ENCODE measurements around the gene TGM3.

DNA sequence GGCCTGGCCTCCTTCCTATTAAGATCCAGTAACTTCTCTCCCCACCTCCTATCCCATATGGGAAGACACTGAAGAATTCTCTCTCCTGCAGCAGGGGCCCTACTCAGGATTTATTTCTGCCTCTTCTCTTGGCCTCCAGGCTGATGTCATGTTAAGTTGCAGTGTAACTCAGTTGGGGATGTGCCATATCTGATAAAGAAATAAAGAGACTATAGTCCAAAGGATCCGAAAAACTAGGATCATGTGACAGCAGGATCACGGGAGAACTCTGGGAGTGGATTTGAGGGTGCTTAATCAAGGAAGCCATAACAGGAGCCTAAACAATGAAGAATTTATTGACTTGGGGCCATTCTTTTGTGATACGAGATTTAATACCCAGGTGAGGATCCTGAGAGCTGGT is 46.4 kb downstream of the TGM3 start:
- TF ChIP-seq CTCF (tag by site-specific recombination; IDR thresholded peaks at IDR 0.05) (no peak), ZNF555 (tag by site-specific recombination; conservative IDR thresholded peaks at IDR 0.05) (no peak), ZNF621 (tag by site-specific recombination; IDR thresholded peaks at IDR 0.05) (no peak), ZNF133 (tag by site-specific recombination; IDR thresholded peaks at IDR 0.05) (no peak), ZNF184 (tag by site-specific recombination; IDR thresholded peaks at IDR 0.05) (no peak), YY1 (tag by site-specific recombination; IDR thresholded peaks at IDR 0.05) (no peak), ZNF362 (tag by site-specific recombination; IDR thresholded peaks at IDR 0.05) (no peak), ZNF626 (tag by site-specific recombination; IDR thresholded peaks at IDR 0.05) (no peak), ZNF214 (tag by site-specific recombination; IDR thresholded peaks at IDR 0.05; ENCODE audit: borderline replicate concordance) (no peak), KLF1 (tag by site-specific recombination; IDR thresholded peaks at IDR 0.05) (no peak)
- TF ChIP-seq, protein P1, sequence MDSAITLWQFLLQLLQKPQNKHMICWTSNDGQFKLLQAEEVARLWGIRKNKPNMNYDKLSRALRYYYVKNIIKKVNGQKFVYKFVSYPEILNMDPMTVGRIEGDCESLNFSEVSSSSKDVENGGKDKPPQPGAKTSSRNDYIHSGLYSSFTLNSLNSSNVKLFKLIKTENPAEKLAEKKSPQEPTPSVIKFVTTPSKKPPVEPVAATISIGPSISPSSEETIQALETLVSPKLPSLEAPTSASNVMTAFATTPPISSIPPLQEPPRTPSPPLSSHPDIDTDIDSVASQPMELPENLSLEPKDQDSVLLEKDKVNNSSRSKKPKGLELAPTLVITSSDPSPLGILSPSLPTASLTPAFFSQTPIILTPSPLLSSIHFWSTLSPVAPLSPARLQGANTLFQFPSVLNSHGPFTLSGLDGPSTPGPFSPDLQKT (IDR thresholded peaks at IDR 0.05; ENCODE audit: borderline replicate concordance, low read depth, low read length): no peak

All from HEK293 (cell line).